ENCODE data around the gene MICOS13. TPM values are rescaled to one million over a fixed set of nuclear protein-coding genes. Genes with fewer than 3 reads are reported as not detected.

Gene MICOS13
- total RNA-seq, 1 donor from 2014 or later, result 30.0 TPM

GRCh38 chr19:5684694-5685430 is 4.5 kb upstream of the MICOS13 start:
- DNase-seq (ENCODE audit: low read depth), result no peak
- Histone ChIP-seq H3K36me3 (ENCODE audit: control insufficient read depth, insufficient read depth, low read length) (no peaks in the 10 kb centered on the region), H3K27me3 (ENCODE audit: control insufficient read depth, insufficient read depth, low read length) (no peaks in the 10 kb centered on the region), H3K4me3 (ENCODE audit: low read depth, low read length) (no peak overlapping the region)
- no peak for FAIRE-seq
- no peak for TF ChIP-seq CTCF (IDR thresholded peaks at IDR 0.05; ENCODE audit: insufficient read depth, low read length, severe bottlenecking)

- Histone ChIP-seq H3K36me3 (ENCODE audit: control insufficient read depth, insufficient read depth, low read length) (peaks cover under 1% of the 10 kb centered on the region), H3K4me3 (ENCODE audit: low read depth, low read length) (no peak overlapping the region), H3K27me3 (ENCODE audit: control insufficient read depth, insufficient read depth, low read length) (no peaks in the 10 kb centered on the region)
- TF ChIP-seq CTCF (IDR thresholded peaks at IDR 0.05; ENCODE audit: insufficient read depth, low read length, severe bottlenecking), result no peak
- FAIRE-seq (no peak), DNase-seq (ENCODE audit: low read depth) (no peak)
Measured at GRCh38 chr19:5683177-5683886, 3.0 kb upstream of the MICOS13 start.

GRCh38 chr19:5682107-5682482 is 1.8 kb upstream of the MICOS13 start:
- Histone ChIP-seq H3K36me3 (ENCODE audit: control insufficient read depth, insufficient read depth, low read length) (peaks cover 5% of the 10 kb centered on the region), H3K4me3 (ENCODE audit: low read depth, low read length) (no peak overlapping the region), H3K27me3 (ENCODE audit: control insufficient read depth, insufficient read depth, low read length) (no peaks in the 10 kb centered on the region)
- DNase-seq (ENCODE audit: low read depth), result no peak
- no peak for FAIRE-seq
- TF ChIP-seq CTCF (IDR thresholded peaks at IDR 0.05; ENCODE audit: insufficient read depth, low read length, severe bottlenecking), result no peak

DNA sequence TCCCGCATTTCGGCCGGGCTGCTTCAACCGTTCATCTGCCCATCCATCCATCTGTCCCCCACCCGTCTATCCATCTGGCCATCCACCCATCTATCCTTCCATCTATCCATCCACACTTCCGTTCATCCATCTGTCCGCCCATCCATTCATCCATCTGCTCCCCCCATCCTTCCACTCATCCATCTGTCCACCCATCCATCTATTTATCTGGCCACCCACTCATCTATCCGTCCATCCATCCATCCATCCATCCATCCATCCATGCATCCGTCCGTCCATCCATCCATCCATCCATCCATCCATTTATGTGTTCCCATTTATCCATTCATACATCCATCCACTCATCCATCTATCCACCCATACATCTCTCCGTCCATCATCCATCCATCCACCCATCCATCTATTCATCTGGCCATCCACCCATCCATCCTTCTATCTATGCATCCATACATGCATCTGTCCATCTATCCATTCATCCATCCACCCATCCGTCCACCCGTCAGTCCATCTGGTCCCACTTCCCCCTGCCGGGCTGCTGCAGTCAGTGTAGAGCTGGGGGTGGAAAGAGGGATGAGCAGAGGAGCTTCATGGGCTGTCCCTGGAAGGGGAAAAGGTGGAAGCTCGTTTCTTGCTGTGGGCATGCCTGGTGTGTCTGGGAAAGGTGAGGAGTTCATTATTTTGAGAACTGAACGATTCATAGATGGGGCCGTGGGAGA is 1.2 kb upstream of the MICOS13 start:
- TF ChIP-seq CTCF (IDR thresholded peaks at IDR 0.05; ENCODE audit: insufficient read depth, low read length, severe bottlenecking), result no peak
- DNase-seq (ENCODE audit: low read depth), result no peak
- FAIRE-seq, result no peak
- H3K27me3 ChIP-seq (ENCODE audit: control insufficient read depth, insufficient read depth, low read length), result no peaks in the 10 kb centered on the region
- H3K36me3 ChIP-seq (ENCODE audit: control insufficient read depth, insufficient read depth, low read length), result peaks cover 5% of the 10 kb centered on the region
- H3K4me3 ChIP-seq (ENCODE audit: low read depth, low read length), result peak overlapping the region; percentile 80

DNA sequence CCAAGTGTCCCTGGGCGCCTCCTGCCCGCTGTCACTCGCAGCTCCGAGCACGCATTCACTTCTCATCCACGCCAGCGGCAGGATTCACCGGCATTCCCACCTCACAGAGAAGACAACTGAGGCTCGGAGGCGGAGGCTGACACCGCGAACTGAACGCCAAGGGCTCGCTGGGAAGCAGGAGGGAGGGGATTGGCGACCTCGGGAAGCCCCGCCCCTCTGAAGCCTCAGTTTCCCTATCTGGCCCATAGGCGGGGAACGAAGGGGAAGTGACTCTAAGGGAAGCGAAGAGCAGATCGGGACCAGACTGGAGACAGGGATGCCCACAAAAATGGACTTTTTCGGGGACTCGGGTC is 256 bp downstream of the MICOS13 start:
- FAIRE-seq (no peak), DNase-seq (ENCODE audit: low read depth) (no peak)
- Histone ChIP-seq H3K4me3 (ENCODE audit: low read depth, low read length) (peak overlapping the region; percentile 80), H3K27me3 (ENCODE audit: control insufficient read depth, insufficient read depth, low read length) (no peaks in the 10 kb centered on the region), H3K36me3 (ENCODE audit: control insufficient read depth, insufficient read depth, low read length) (peaks cover 5% of the 10 kb centered on the region)
- no peak for TF ChIP-seq CTCF (IDR thresholded peaks at IDR 0.05; ENCODE audit: insufficient read depth, low read length, severe bottlenecking)
